ENCODE results near the gene BTN1A1.

GRCh38 chr6:26473429-26473757 is 26.7 kb upstream of the BTN1A1 start:
- TF ChIP-seq CTCF (IDR thresholded peaks at IDR 0.05) (no peak), JUNB (IDR thresholded peaks at IDR 0.05) (no peak), CHD2 (IDR thresholded peaks at IDR 0.05; ENCODE audit: low read length, partially characterized antibody) (no peak), BHLHE40 (IDR thresholded peaks at IDR 0.05; ENCODE audit: low read depth, low read length) (no peak), NPAS2 (CRISPR knock-in tag; IDR thresholded peaks at IDR 0.05; ENCODE audit: borderline replicate concordance) (no peak), HDAC2 (IDR thresholded peaks at IDR 0.05) (no peak)
